Lower leg skin (tissue), 4 donors: ENCODE measurements around the gene TMEM120A. TPM values are rescaled to one million over a fixed set of nuclear protein-coding genes. Genes with fewer than 3 reads are reported as not detected.

Source experiments
- DNase-seq, 2 donors: peaks; one replicate each; pipeline ENCODE4 v3.0.0-alpha.2; 2019; ENCODE audit warnings: low spot score in 2 of 2
- H3K4me3 ChIP-seq: fragments of 200-600 bp; sonication (generic); 2 replicates; pipeline ENCODE4 v1.5.1; 2017; ENCODE audit warnings: mild to moderate bottlenecking, low read depth; ENCODE audit not compliant: poor library complexity, severe bottlenecking
- POLR2A ChIP-seq, 2 donors: fragments of 450-650 bp; IDR thresholded peaks; one replicate each; pipeline ENCODE4 v1.6.1; 2016 to 2017; ENCODE audit warnings: antibody characterized with exemption in 2 of 2, mild to moderate bottlenecking in 1 of 2, moderate library complexity in 1 of 2
- WGBS, 2 donors: methylation state at CpG; one replicate each; pipeline ENCODE4 v1.1.5; 2018; 5-methylcytosine and 5-hydroxymethylcytosine counted together
- intact Hi-C: fragments of 100-400 bp; cut with DNase I; formaldehyde crosslinking; loops from one replicate; pipeline ENCODE4 v1.15.0; 2023; ENCODE audit warnings: low total_unique reads
- total RNA-seq, 4 donors: library from RNA; depleted of rRNA; stranded (reverse); fragments of >200 nt; gene quantifications; one replicate each; pipeline ENCODE4 v1.1.0, GENCODE V29; 2016
- TF ChIP-seq, protein P1 (sequence below), 3 donors: fragments of 450-650 bp; IDR thresholded peaks; one replicate each; pipeline ENCODE4 v1.5.1; 2016; ENCODE audit warnings: antibody characterized with exemption in 3 of 3, mild to moderate bottlenecking in 3 of 3, moderate library complexity in 2 of 3

Gene TMEM120A
- total RNA-seq, 4 donors from 2014 or later: 17.7 to 37.4 (median 27.6) TPM

DNA sequence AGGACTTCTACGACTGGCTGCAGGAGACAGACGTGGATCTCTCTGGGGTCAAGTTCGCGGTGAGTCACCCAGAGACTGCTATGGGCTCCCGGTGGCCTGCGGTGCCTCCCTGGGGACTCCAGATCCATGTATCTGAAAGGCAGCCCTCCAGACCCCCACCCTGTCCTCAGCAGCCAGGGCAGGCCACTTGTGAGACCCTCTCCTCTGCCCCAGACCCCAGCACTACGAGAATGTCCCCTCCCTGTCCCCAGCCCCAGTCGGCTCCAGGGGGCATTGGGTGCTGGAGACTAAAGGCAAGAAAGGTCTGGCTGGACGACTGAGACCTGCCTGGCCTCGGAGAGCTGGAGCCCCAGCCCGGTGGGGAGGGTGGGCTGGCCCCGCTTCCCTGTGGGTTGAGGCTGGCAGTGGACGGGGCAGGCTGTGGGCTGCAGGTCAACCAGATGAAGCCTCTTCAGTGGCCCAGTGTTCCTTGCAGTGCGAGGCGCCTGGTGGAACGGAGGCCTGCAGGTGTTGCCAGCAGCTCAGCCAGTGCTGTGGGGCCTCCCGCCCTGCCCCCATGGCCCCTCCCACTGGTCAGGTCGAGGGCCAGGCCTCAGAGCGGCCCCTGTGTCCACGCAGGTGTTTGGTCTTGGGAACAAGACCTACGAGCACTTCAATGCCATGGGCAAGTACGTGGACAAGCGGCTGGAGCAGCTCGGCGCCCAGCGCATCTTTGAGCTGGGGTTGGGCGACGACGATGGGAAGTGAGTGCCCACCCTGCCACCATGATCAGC, 13.8 kb downstream of the TMEM120A start:
- DNase-seq: no peak
- no peak overlapping the region for H3K4me3 ChIP-seq
- intact Hi-C loops: no loop called here
- 82 to 85% methylated on average over 22 to 26 of the region's 29 CpGs for WGBS, 2 donors
- TF ChIP-seq, protein P1, sequence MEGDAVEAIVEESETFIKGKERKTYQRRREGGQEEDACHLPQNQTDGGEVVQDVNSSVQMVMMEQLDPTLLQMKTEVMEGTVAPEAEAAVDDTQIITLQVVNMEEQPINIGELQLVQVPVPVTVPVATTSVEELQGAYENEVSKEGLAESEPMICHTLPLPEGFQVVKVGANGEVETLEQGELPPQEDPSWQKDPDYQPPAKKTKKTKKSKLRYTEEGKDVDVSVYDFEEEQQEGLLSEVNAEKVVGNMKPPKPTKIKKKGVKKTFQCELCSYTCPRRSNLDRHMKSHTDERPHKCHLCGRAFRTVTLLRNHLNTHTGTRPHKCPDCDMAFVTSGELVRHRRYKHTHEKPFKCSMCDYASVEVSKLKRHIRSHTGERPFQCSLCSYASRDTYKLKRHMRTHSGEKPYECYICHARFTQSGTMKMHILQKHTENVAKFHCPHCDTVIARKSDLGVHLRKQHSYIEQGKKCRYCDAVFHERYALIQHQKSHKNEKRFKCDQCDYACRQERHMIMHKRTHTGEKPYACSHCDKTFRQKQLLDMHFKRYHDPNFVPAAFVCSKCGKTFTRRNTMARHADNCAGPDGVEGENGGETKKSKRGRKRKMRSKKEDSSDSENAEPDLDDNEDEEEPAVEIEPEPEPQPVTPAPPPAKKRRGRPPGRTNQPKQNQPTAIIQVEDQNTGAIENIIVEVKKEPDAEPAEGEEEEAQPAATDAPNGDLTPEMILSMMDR (IDR thresholded peaks at IDR 0.05): no peak
- no peak for TF ChIP-seq POLR2A (IDR thresholded peaks at IDR 0.05)

DNA sequence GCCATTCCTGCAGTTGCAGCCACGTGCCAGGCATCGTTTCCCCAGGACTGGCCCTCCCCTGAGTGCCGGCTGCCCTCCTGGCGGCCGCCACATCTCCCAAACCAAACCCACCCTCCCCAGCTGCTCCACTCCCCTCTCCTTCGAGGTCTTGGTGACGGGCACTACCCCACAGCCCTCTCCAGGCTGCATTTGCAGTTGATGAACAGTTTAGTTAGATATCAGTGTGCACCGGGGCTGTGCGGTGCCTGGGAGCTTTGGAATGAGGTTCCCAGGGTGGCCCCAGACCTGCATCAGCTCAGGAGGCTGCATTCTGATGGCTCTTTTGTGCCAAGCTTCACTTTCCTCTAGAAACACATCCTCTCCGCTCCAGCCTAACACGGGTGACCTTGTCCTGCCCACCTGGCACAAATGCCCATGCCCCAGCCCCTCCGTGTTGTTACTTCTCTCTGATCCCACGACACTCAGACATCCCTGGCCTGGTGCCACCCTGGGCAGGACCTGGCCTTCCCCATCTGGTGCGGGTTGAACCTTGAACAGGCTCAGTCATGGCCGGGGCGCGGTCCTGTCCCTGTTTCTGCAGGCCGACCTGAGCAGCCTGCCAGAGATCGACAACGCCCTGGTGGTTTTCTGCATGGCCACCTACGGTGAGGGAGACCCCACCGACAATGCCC, 14.5 kb downstream of the TMEM120A start:
- H3K4me3 ChIP-seq: no peak overlapping the region
- intact Hi-C loops: no loop called here
- 51 to 75% methylated on average over 22 of the region's 22 CpGs for WGBS, 2 donors
- DNase-seq: no peak
- TF ChIP-seq, protein P1 (IDR thresholded peaks at IDR 0.05): no peak
- TF ChIP-seq POLR2A (IDR thresholded peaks at IDR 0.05): no peak

GRCh38 chr7:75977743-75978142, 16.7 kb downstream of the TMEM120A start:
- intact Hi-C loops: no loop called here
- no peak for TF ChIP-seq POLR2A (IDR thresholded peaks at IDR 0.05)
- TF ChIP-seq, protein P1 (IDR thresholded peaks at IDR 0.05): no peak
- H3K4me3 ChIP-seq: no peak overlapping the region
- WGBS, 2 donors: 49 to 56% methylated on average over 8 of the region's 8 CpGs
- no peak for DNase-seq

- TF ChIP-seq, protein P1 (IDR thresholded peaks at IDR 0.05): no peak
- TF ChIP-seq POLR2A (IDR thresholded peaks at IDR 0.05): no peak
- intact Hi-C loops: no loop called here
- no peak for DNase-seq
- H3K4me3 ChIP-seq: no peak overlapping the region
- 66 to 72% methylated on average over 19 of the region's 19 CpGs for WGBS, 2 donors
Measured at GRCh38 chr7:75971961-75972763, 22.2 kb downstream of the TMEM120A start.

DNA sequence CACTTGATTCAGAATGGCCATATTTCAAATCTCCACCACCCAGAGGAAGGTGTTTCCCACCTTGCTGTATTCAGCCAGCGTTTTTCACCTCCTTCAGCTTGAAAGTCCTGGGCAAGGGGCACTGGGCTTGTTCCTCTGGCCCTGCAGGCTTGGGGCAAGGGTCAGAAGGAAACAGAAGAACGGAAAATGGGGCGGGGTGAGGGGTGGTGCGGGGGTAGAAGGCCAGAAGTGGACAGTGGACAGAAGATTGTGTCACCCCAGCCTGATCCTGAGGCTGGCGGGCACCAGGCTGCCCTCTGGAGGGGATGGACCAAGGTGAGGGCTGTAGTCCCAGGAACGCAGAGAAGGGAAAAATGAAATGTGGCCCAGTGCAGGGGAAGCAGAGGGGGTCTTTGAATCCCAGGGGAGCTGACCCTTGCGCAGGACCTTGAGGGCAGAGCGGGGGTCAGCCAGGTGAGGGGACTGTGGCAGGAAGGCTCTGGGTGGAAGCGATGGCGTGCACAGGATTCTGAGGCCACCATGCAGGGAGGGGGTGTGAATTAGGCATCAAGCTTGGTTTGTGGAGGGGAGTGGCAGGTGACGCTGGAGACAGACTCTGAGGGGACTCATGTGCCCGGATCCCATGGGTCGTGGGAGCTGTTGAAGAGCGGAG, 23.0 kb downstream of the TMEM120A start:
- no peak overlapping the region for H3K4me3 ChIP-seq
- TF ChIP-seq POLR2A (IDR thresholded peaks at IDR 0.05): no peak
- TF ChIP-seq, protein P1 (IDR thresholded peaks at IDR 0.05): no peak
- intact Hi-C loops: no loop called here
- no peak for DNase-seq
- WGBS, 2 donors: 83 to 84% methylated on average over 14 of the region's 14 CpGs
